GM19193 (cell line): ENCODE measurements around the gene MTM1.

Experiments used
- POLR2A ChIP-seq: IDR thresholded peaks from 4 replicates; pipeline ENCODE4 v1.6.1; 2011; ENCODE audit not compliant: insufficient read depth, insufficient read length; ENCODE audit errors: extremely low read depth

Gene MTM1

GRCh38 chrX:150649096-150649870 lies 80.9 kb downstream of the MTM1 start:
- TF ChIP-seq POLR2A, result no peak

- no peak for TF ChIP-seq POLR2A
These were observed 83.5 kb downstream of the MTM1 start for GRCh38 chrX:150651906-150652305.

GRCh38 chrX:150655788-150656187 lies 87.4 kb downstream of the MTM1 start:
- no peak for TF ChIP-seq POLR2A

- TF ChIP-seq POLR2A, result no peak
These were observed 94.7 kb downstream of the MTM1 start for GRCh38 chrX:150663073-150663472.

GRCh38 chrX:150664290-150664689 lies 95.9 kb downstream of the MTM1 start:
- no peak for TF ChIP-seq POLR2A

- no peak for TF ChIP-seq POLR2A
These were observed 107.8 kb downstream of the MTM1 start for GRCh38 chrX:150676221-150676620.

GRCh38 chrX:150680974-150681373 lies 112.6 kb downstream of the MTM1 start:
- no peak for TF ChIP-seq POLR2A

GRCh38 chrX:150683112-150683511 lies 114.7 kb downstream of the MTM1 start:
- no peak for TF ChIP-seq POLR2A

GRCh38 chrX:150683536-150684146 lies 115.2 kb downstream of the MTM1 start:
- TF ChIP-seq POLR2A, result no peak

GRCh38 chrX:150688911-150689451 lies 120.6 kb downstream of the MTM1 start:
- TF ChIP-seq POLR2A, result no peak

GRCh38 chrX:150690126-150690525 lies 121.7 kb downstream of the MTM1 start:
- TF ChIP-seq POLR2A, result no peak

- TF ChIP-seq POLR2A, result no peak
These were observed 123.9 kb downstream of the MTM1 start for GRCh38 chrX:150692296-150692695.

- peak; percentile 53 for TF ChIP-seq POLR2A
These were observed 124.7 kb downstream of the MTM1 start, which contains the start of gene MTMR1 for GRCh38 chrX:150692831-150693724. TSS of gene MTMR1 (plus strand) at chrX:150693396. CDS start at chrX:150693531, 135 bp downstream.

- TF ChIP-seq POLR2A, result no peak
These were observed 125.5 kb downstream of the MTM1 start for GRCh38 chrX:150693725-150694574.
